ENCODE measurements around the gene ATP6V0E2. TPM values are rescaled to one million over a fixed set of nuclear protein-coding genes. Genes with fewer than 3 reads are reported as not detected.

ATP6V0E2 gene
- total RNA-seq, 1 donor from 2014 or later = 16.0 TPM

- no peaks in the 10 kb centered on the region for H3K36me3 ChIP-seq (ENCODE audit: insufficient read depth, low read length)
- H3K9ac ChIP-seq (ENCODE audit: low read length) = no peak overlapping the region
- H3K79me2 ChIP-seq (ENCODE audit: insufficient read depth, low read length) = no peaks in the 10 kb centered on the region
- H4K20me1 ChIP-seq (ENCODE audit: insufficient read depth, low read length) = no peaks in the 10 kb centered on the region
- FAIRE-seq (no peak), DNase-seq (ENCODE audit: low read depth) (no peak)
- Mint-ChIP-seq H3K9me3 (ENCODE audit: unreplicated experiment) (no peaks in the 10 kb centered on the region), H3K36me3 (ENCODE audit: low read depth, unreplicated experiment) (no peaks in the 10 kb centered on the region), H3K27me3 (ENCODE audit: low read depth, unreplicated experiment) (peaks cover 40% of the 10 kb centered on the region), H3K27ac (ENCODE audit: unreplicated experiment) (no peak overlapping the region), H3K4me1 (ENCODE audit: low read depth, unreplicated experiment) (peaks cover 1% of the 10 kb centered on the region), H3K4me3 (ENCODE audit: unreplicated experiment) (no peak overlapping the region)
- TF ChIP-seq, protein P1, sequence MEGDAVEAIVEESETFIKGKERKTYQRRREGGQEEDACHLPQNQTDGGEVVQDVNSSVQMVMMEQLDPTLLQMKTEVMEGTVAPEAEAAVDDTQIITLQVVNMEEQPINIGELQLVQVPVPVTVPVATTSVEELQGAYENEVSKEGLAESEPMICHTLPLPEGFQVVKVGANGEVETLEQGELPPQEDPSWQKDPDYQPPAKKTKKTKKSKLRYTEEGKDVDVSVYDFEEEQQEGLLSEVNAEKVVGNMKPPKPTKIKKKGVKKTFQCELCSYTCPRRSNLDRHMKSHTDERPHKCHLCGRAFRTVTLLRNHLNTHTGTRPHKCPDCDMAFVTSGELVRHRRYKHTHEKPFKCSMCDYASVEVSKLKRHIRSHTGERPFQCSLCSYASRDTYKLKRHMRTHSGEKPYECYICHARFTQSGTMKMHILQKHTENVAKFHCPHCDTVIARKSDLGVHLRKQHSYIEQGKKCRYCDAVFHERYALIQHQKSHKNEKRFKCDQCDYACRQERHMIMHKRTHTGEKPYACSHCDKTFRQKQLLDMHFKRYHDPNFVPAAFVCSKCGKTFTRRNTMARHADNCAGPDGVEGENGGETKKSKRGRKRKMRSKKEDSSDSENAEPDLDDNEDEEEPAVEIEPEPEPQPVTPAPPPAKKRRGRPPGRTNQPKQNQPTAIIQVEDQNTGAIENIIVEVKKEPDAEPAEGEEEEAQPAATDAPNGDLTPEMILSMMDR (IDR thresholded peaks at IDR 0.05; ENCODE audit: insufficient read depth, low read depth, low read length) = no peak
- TF ChIP-seq EZH2 (IDR thresholded peaks at IDR 0.05; ENCODE audit: insufficient read depth, low read length) = no peak
- H2AFZ ChIP-seq (ENCODE audit: low read depth, low read length) = no peak overlapping the region
- H3K4me3 ChIP-seq (ENCODE audit: insufficient read depth, low read depth, low read length) = no peak overlapping the region
- no peak overlapping the region for H3K4me2 ChIP-seq (ENCODE audit: low read length)
- H3K9me3 ChIP-seq (ENCODE audit: insufficient read depth, low read depth, low read length) = no peaks in the 10 kb centered on the region
- H3K27ac ChIP-seq (ENCODE audit: low read depth, low read length) = no peak overlapping the region
- no peaks in the 10 kb centered on the region for H3K4me1 ChIP-seq (ENCODE audit: insufficient read depth, low read length)
- H3K27me3 ChIP-seq (ENCODE audit: insufficient read depth, low read length) = peaks cover 13% of the 10 kb centered on the region
Measured at GRCh38 chr7:149831741-149832219, 42.0 kb upstream of the ATP6V0E2 start.

GRCh38 chr7:149832332-149833041 lies 41.3 kb upstream of the ATP6V0E2 start:
- TF ChIP-seq, protein P1 (IDR thresholded peaks at IDR 0.05; ENCODE audit: insufficient read depth, low read depth, low read length) = no peak
- TF ChIP-seq EZH2 (IDR thresholded peaks at IDR 0.05; ENCODE audit: insufficient read depth, low read length) = no peak
- DNase-seq (ENCODE audit: low read depth) (no peak), FAIRE-seq (no peak)
- H3K9ac ChIP-seq (ENCODE audit: low read length) = no peak overlapping the region
- no peak overlapping the region for H3K4me2 ChIP-seq (ENCODE audit: low read length)
- H3K9me3 ChIP-seq (ENCODE audit: insufficient read depth, low read depth, low read length) = no peaks in the 10 kb centered on the region
- no peak overlapping the region for H3K4me3 ChIP-seq (ENCODE audit: insufficient read depth, low read depth, low read length)
- H3K79me2 ChIP-seq (ENCODE audit: insufficient read depth, low read length) = no peaks in the 10 kb centered on the region
- no peak overlapping the region for H3K27ac ChIP-seq (ENCODE audit: low read depth, low read length)
- no peaks in the 10 kb centered on the region for H3K4me1 ChIP-seq (ENCODE audit: insufficient read depth, low read length)
- no peaks in the 10 kb centered on the region for H3K36me3 ChIP-seq (ENCODE audit: insufficient read depth, low read length)
- H3K4me1 Mint-ChIP-seq (ENCODE audit: low read depth, unreplicated experiment) = peaks cover under 1% of the 10 kb centered on the region
- H3K27me3 Mint-ChIP-seq (ENCODE audit: low read depth, unreplicated experiment) = peaks cover 34% of the 10 kb centered on the region
- H3K4me3 Mint-ChIP-seq (ENCODE audit: unreplicated experiment) = no peak overlapping the region
- H4K20me1 ChIP-seq (ENCODE audit: insufficient read depth, low read length) = no peaks in the 10 kb centered on the region
- H3K36me3 Mint-ChIP-seq (ENCODE audit: low read depth, unreplicated experiment) = no peaks in the 10 kb centered on the region
- no peak overlapping the region for H3K27ac Mint-ChIP-seq (ENCODE audit: unreplicated experiment)
- peaks cover 13% of the 10 kb centered on the region for H3K27me3 ChIP-seq (ENCODE audit: insufficient read depth, low read length)
- no peaks in the 10 kb centered on the region for H3K9me3 Mint-ChIP-seq (ENCODE audit: unreplicated experiment)
- H2AFZ ChIP-seq (ENCODE audit: low read depth, low read length) = no peak overlapping the region

DNA sequence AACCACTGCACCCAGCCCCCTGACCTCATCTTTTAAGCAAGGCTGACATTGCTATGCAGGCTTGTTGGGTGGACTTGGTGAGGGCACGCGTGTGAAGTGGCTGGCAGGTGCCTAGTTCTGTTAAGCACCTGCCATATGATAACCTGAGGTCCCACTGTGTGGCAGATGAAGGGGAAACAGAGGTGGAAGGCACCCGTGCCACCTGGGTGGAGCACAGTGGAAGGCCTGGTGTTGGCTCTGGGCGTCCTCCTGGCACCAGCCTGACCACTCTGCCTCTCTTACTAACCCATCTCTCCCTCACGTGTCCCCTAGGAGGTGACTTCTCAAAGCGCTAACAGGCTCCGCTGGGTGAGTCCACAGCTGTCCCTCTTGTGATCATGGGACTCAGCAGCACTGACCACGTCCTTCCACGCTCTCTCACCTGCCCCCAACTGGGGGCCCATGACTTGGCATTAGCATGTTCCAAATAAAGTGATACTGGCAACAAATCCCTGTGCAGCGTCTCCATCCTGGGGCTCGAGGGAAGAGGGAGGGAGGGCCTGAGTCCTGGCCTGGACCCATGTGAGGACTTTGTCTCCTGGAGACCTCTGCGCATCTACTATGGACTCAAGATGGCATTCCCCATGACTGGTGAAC lies 40.2 kb upstream of the ATP6V0E2 start:
- H3K36me3 Mint-ChIP-seq (ENCODE audit: low read depth, unreplicated experiment) = no peaks in the 10 kb centered on the region
- FAIRE-seq = no peak
- Histone ChIP-seq H2AFZ (ENCODE audit: low read depth, low read length) (no peak overlapping the region), H3K9me3 (ENCODE audit: insufficient read depth, low read depth, low read length) (no peaks in the 10 kb centered on the region), H4K20me1 (ENCODE audit: insufficient read depth, low read length) (no peaks in the 10 kb centered on the region), H3K79me2 (ENCODE audit: insufficient read depth, low read length) (peaks cover under 1% of the 10 kb centered on the region), H3K4me1 (ENCODE audit: insufficient read depth, low read length) (peaks cover 3% of the 10 kb centered on the region), H3K27me3 (ENCODE audit: insufficient read depth, low read length) (peaks cover 13% of the 10 kb centered on the region), H3K36me3 (ENCODE audit: insufficient read depth, low read length) (no peaks in the 10 kb centered on the region), H3K9ac (ENCODE audit: low read length) (no peak overlapping the region), H3K4me3 (ENCODE audit: insufficient read depth, low read depth, low read length) (no peak overlapping the region), H3K4me2 (ENCODE audit: low read length) (no peak overlapping the region), H3K27ac (ENCODE audit: low read depth, low read length) (no peak overlapping the region)
- TF ChIP-seq EZH2 (IDR thresholded peaks at IDR 0.05; ENCODE audit: insufficient read depth, low read length) = no peak
- TF ChIP-seq, protein P1 (IDR thresholded peaks at IDR 0.05; ENCODE audit: insufficient read depth, low read depth, low read length) = no peak
- H3K4me1 Mint-ChIP-seq (ENCODE audit: low read depth, unreplicated experiment) = no peaks in the 10 kb centered on the region
- H3K9me3 Mint-ChIP-seq (ENCODE audit: unreplicated experiment) = no peaks in the 10 kb centered on the region
- no peak overlapping the region for H3K4me3 Mint-ChIP-seq (ENCODE audit: unreplicated experiment)
- H3K27me3 Mint-ChIP-seq (ENCODE audit: low read depth, unreplicated experiment) = peaks cover 28% of the 10 kb centered on the region
- DNase-seq (ENCODE audit: low read depth) = no peak
- H3K27ac Mint-ChIP-seq (ENCODE audit: unreplicated experiment) = no peak overlapping the region

Measured in astrocyte (in vitro differentiated cells and primary cell).